SK-N-SH (cell line): ENCODE data around the gene TGFBR3. TPM values are rescaled to one million over a fixed set of nuclear protein-coding genes. Genes with fewer than 3 reads are reported as not detected.

ENCODE experiments used
- CTCF ChIA-PET: fragments of 300-600, 350-600 bp; formaldehyde crosslinking; extraction: SDS; loops from one replicate; lab custom pipeline; 2021; lab: Yijun Ruan, JAX
- POLR2A ChIA-PET: fragments of 350-600 bp; sonication (Branson Sonifier 250); formaldehyde crosslinking; extraction: SDS; loops from one replicate; lab custom pipeline; 2020; ENCODE audit warnings: antibody characterized with exemption, inconsistent platforms; lab: Yijun Ruan, JAX
- DNase-seq: peaks from one replicate; pipeline ENCODE4 v3.0.0; 2012
- H2AFZ ChIP-seq: fragments of 200-600 bp; sonication (generic); 2 replicates; pipeline ENCODE4 v1.8.1; 2016; ENCODE audit warnings: antibody characterized with exemption, mild to moderate bottlenecking, low read depth
- H3F3A ChIP-seq: fragments of 200-600 bp; sonication (generic); replicated peaks from 2 replicates; pipeline ENCODE3; 2016; ENCODE audit warnings: antibody characterized with exemption, mild to moderate bottlenecking; ENCODE audit not compliant: insufficient read depth
- H3K27ac ChIP-seq, 2 experiments: fragments of 200-500 bp in 1 of 2; fragments of 200-600 bp in 1 of 2; sonication (Bioruptor generic) in 1 of 2; sonication (generic), shearing (Covaris generic) in 1 of 2; 2 replicates each; pipeline versions ENCODE4 v1.5.1 to v1.6.1; 2014 to 2016; ENCODE audit warnings: low read depth in 2 of 2, inconsistent platforms in 1 of 2, low read length in 1 of 2, mild to moderate bottlenecking in 1 of 2, mixed read lengths in 1 of 2
- H3K27me3 ChIP-seq: fragments of 200-600 bp; sonication (generic), shearing (Covaris generic); 2 replicates; pipeline ENCODE4 v1.6.1; 2016; ENCODE audit warnings: mixed run types; ENCODE audit not compliant: insufficient read depth
- H3K36me3 ChIP-seq, 2 experiments: fragments of 200-500 bp in 1 of 2; fragments of 200-600 bp in 1 of 2; sonication (Bioruptor generic) in 1 of 2; sonication (generic) in 1 of 2; replicated peaks in 1 of 2; 2 replicates each; pipeline versions ENCODE3 to v1.5.1; 2014 to 2016; ENCODE audit warnings: low read length in 1 of 2, mild to moderate bottlenecking in 1 of 2; ENCODE audit not compliant: insufficient read depth in 2 of 2, control insufficient read depth in 1 of 2
- H3K4me1 ChIP-seq, 2 experiments: fragments of 200-500 bp in 1 of 2; fragments of 200-600 bp in 1 of 2; sonication (Bioruptor generic) in 1 of 2; sonication (generic), shearing (Covaris generic) in 1 of 2; 2 replicates each; pipeline versions ENCODE4 v1.5.1 to v1.6.1; 2014 to 2016; ENCODE audit warnings: low read depth in 1 of 2, low read length in 1 of 2, mixed run types in 1 of 2; ENCODE audit not compliant: insufficient read depth in 2 of 2, control insufficient read depth in 1 of 2
- H3K4me2 ChIP-seq: fragments of 200-600 bp; sonication (generic), shearing (Covaris generic); 2 replicates; pipeline ENCODE4 v1.6.1; 2017; ENCODE audit warnings: mixed run types
- H3K4me3 ChIP-seq, 2 experiments: fragments of 200-500 bp in 1 of 2; fragments of 200-600 bp in 1 of 2; sonication (Bioruptor generic) in 1 of 2; sonication (generic), shearing (Covaris generic) in 1 of 2; 2 replicates each; pipeline versions ENCODE4 v1.5.1 to v1.8.1; 2014 to 2016; ENCODE audit warnings: low read depth in 2 of 2, inconsistent platforms in 1 of 2, low read length in 1 of 2, mild to moderate bottlenecking in 1 of 2, mixed read lengths in 1 of 2, moderate library complexity in 1 of 2
- H3K79me2 ChIP-seq: fragments of 200-600 bp; sonication (generic); 2 replicates; pipeline ENCODE4 v1.8.1; 2017; ENCODE audit warnings: mild to moderate bottlenecking; ENCODE audit not compliant: insufficient read depth
- H3K9ac ChIP-seq: fragments of 200-600 bp; sonication (generic); 2 replicates; pipeline ENCODE4 v1.6.1; 2017; ENCODE audit warnings: mixed run types
- H3K9me2 ChIP-seq: fragments of 200-600 bp; sonication (generic); 2 replicates; pipeline ENCODE4 v1.6.1; 2017; ENCODE audit warnings: mixed run types
- H3K9me3 ChIP-seq: fragments of 200-600 bp; sonication (generic); 2 replicates; pipeline ENCODE4 v1.6.1; 2017; ENCODE audit warnings: mixed run types, mild to moderate bottlenecking, moderate library complexity
- H4K20me1 ChIP-seq: fragments of 200-600 bp; sonication (generic); 2 replicates; pipeline ENCODE4 v1.6.1; 2017; ENCODE audit warnings: mild to moderate bottlenecking, mixed run types; ENCODE audit not compliant: insufficient read depth
- EP300 ChIP-seq, 2 experiments: IDR thresholded peaks; 2 replicates each; pipeline versions ENCODE4 v1.4.0 to v1.6.1; 2012; ENCODE audit warnings: borderline replicate concordance in 1 of 2, low read depth in 1 of 2, low read length in 1 of 2
- FOSL2 ChIP-seq: IDR thresholded peaks from 2 replicates; pipeline ENCODE4 v1.4.0; 2012; ENCODE audit warnings: low read depth, mild to moderate bottlenecking, moderate library complexity, borderline replicate concordance
- FOXJ3 ChIP-seq: sonication (generic); formaldehyde crosslinking; IDR thresholded peaks from 2 replicates; pipeline ENCODE4 v1.5.1; 2020; ENCODE audit warnings: mild to moderate bottlenecking, missing genetic modification reagents
- FOXM1 ChIP-seq: IDR thresholded peaks from 2 replicates; pipeline ENCODE4 v1.4.0; 2012; ENCODE audit warnings: low read depth, mild to moderate bottlenecking
- JUND ChIP-seq: IDR thresholded peaks from 2 replicates; pipeline ENCODE4 v1.4.0; 2012
- NFIC ChIP-seq: IDR thresholded peaks from 2 replicates; pipeline ENCODE4 v1.4.0; 2012; ENCODE audit warnings: borderline replicate concordance
- NRF1 ChIP-seq: IDR thresholded peaks from 2 replicates; pipeline ENCODE4 v1.6.1; 2012; ENCODE audit warnings: low read depth, mild to moderate bottlenecking, low read length
- POLR2AphosphoS5 ChIP-seq: IDR thresholded peaks from 2 replicates; pipeline ENCODE4 v1.6.1; 2012; ENCODE audit warnings: low read depth, low read length
- RAD21 ChIP-seq: IDR thresholded peaks from 2 replicates; pipeline ENCODE4 v1.6.1; 2012; ENCODE audit warnings: mild to moderate bottlenecking, low read length
- REST ChIP-seq: IDR thresholded peaks from 2 replicates; pipeline ENCODE4 v1.6.1; 2012; ENCODE audit warnings: mild to moderate bottlenecking, low read depth, low read length, moderate library complexity
- RFX5 ChIP-seq: IDR thresholded peaks from 2 replicates; pipeline ENCODE4 v1.6.1; 2012; ENCODE audit warnings: mild to moderate bottlenecking, improper control_type of control experiment, low read length
- SMC3 ChIP-seq: IDR thresholded peaks from 2 replicates; pipeline ENCODE4 v1.6.1; 2012; ENCODE audit warnings: low read depth, low read length, improper control_type of control experiment
- TAF1 ChIP-seq: IDR thresholded peaks from 2 replicates; pipeline ENCODE4 v1.6.1; 2012; ENCODE audit warnings: low read depth, mild to moderate bottlenecking, low read length, moderate library complexity, borderline replicate concordance
- TEAD4 ChIP-seq: IDR thresholded peaks from 2 replicates; pipeline ENCODE4 v1.4.0; 2012; ENCODE audit warnings: mild to moderate bottlenecking, borderline replicate concordance; ENCODE audit not compliant: insufficient read depth
- ZBTB33 ChIP-seq: IDR thresholded peaks from 2 replicates; pipeline ENCODE4 v1.4.0; 2012; ENCODE audit warnings: low read depth, borderline replicate concordance
- WGBS: methylation state at CpG from one replicate; pipeline ENCODE4 v1.1.6; 2017; ENCODE audit warnings: low lambda C conversion rate; 5-methylcytosine and 5-hydroxymethylcytosine counted together
- polyA plus RNA-seq, 3 experiments: library from polyadenylated mRNA; depleted of rRNA; stranded (reverse); fragments of >200 nt; gene quantifications; 2 replicates each; pipeline ENCODE4 v1.2.3, GENCODE V29; 2012
- TF ChIP-seq, protein P1 (sequence below): IDR thresholded peaks from 2 replicates; pipeline ENCODE4 v1.4.0; 2012; ENCODE audit warnings: low read depth, borderline replicate concordance

The TGFBR3 gene
- polyA plus RNA-seq, 1 of the 3 experiments (the other 2 are of a cell fraction) = 0.07 TPM

DNA sequence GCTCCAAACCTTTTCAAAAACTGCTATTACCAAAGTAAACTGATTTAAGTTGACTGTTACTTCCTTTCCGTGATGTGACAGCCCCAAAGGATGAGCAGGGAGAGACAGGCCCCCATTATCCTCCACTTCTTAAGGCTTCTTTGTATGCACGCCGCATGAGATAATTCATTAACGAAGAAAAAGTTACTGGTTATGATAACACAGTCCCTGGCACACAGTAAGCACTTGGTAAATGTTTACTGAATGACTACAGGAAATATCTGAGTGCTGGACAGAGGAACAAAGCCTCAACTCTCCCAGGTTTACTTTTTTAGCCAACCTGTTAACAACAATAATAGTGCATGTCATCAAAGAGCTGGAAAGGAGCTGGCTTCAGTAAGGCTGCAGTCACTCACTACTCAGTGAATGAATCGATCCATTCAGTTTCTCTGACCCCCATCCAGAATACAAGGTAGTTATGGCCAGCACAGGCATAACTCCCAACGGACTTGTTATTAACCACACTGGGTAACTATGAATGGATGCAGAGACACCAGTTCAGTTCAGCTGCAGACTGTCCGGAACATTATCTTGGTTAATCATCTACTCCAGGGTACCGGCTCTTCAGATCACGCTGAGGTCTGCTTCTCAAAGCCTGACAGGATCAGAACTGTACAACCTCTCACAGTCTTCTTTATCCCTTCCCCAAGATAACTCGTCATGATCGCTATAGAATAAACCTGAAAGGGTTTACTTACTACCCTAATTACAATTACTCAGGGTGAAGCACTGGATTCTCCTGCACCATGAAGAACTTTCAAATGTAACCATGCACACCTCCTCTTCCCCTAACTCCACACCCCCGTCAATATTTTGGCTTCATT lies 58.3 kb downstream of the TGFBR3 start:
- CTCF ChIA-PET = no interaction called here
- Histone ChIP-seq H3F3A (no peaks in the 10 kb centered on the region), H3K79me2 (no peaks in the 10 kb centered on the region), H3K9me2 (no peaks in the 10 kb centered on the region), H3K9ac (no peak overlapping the region), H3K27ac (no peak overlapping the region), H3K27me3 (peaks cover 13% of the 10 kb centered on the region; the same call in 1 of the 2 replicates), H3K9me3 (no peaks in the 10 kb centered on the region), H3K36me3 (no peaks in the 10 kb centered on the region), H3K4me1 (no peaks in the 10 kb centered on the region), H3K4me2 (no peak overlapping the region), H2AFZ (no peak overlapping the region), H4K20me1 (no peaks in the 10 kb centered on the region), H3K4me3 (no peak overlapping the region)
- TF ChIP-seq POLR2AphosphoS5 (no peak), TAF1 (no peak), EP300 (IDR thresholded peaks at IDR 0.05; ENCODE audit: borderline replicate concordance in 1 of 2, low read depth in 1 of 2, low read length in 1 of 2) (no peak), ZBTB33 (no peak)
- DNase-seq = no peak
- WGBS = 8% methylated on average over 12 of the region's 12 CpGs
- POLR2A ChIA-PET = no interaction called here

- no peaks in the 10 kb centered on the region for H3K4me1 ChIP-seq
- no peaks in the 10 kb centered on the region for H4K20me1 ChIP-seq
- DNase-seq = no peak
- H3K9me3 ChIP-seq = no peaks in the 10 kb centered on the region
- peaks cover 13% of the 10 kb centered on the region; the same call in 1 of the 2 replicates for H3K27me3 ChIP-seq
- H3K36me3 ChIP-seq = no peaks in the 10 kb centered on the region
- no peak for TF ChIP-seq TEAD4
- no peak for TF ChIP-seq FOXJ3
- no peak for TF ChIP-seq SMC3
- TF ChIP-seq, protein P1, sequence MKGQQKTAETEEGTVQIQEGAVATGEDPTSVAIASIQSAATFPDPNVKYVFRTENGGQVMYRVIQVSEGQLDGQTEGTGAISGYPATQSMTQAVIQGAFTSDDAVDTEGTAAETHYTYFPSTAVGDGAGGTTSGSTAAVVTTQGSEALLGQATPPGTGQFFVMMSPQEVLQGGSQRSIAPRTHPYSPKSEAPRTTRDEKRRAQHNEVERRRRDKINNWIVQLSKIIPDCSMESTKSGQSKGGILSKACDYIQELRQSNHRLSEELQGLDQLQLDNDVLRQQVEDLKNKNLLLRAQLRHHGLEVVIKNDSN = no peak
- no peak for TF ChIP-seq REST
- TF ChIP-seq NRF1 = no peak
- TF ChIP-seq RFX5 = no peak
- no peak for TF ChIP-seq JUND
- TF ChIP-seq NFIC = no peak
- TF ChIP-seq TAF1 = no peak
- TF ChIP-seq RAD21 = no peak
- TF ChIP-seq FOSL2 = no peak
- no peak for TF ChIP-seq POLR2AphosphoS5
- TF ChIP-seq FOXM1 = no peak
- 20% methylated on average over 8 of the region's 9 CpGs for WGBS
- H3K9me2 ChIP-seq = no peaks in the 10 kb centered on the region
- no peak overlapping the region for H2AFZ ChIP-seq
- POLR2A ChIA-PET = no interaction called here
- H3K4me3 ChIP-seq = no peak overlapping the region
- no peaks in the 10 kb centered on the region for H3F3A ChIP-seq
- H3K9ac ChIP-seq = no peak overlapping the region
- no peak overlapping the region for H3K4me2 ChIP-seq
- no peaks in the 10 kb centered on the region for H3K79me2 ChIP-seq
- CTCF ChIA-PET = no interaction called here
- H3K27ac ChIP-seq = no peak overlapping the region
These were observed 58.9 kb downstream of the TGFBR3 start for GRCh38 chr1:91827087-91827458.
